Measurements from ENCODE around the gene GNAI2. TPM values are rescaled to one million over a fixed set of nuclear protein-coding genes. Genes with fewer than 3 reads are reported as not detected.

GNAI2 gene
- total and polyA plus RNA-seq, 2 donors (not counting 3 experiments of a cell fraction or from before 2014, with no cell fraction given): 767 to 1,875 TPM

DNA sequence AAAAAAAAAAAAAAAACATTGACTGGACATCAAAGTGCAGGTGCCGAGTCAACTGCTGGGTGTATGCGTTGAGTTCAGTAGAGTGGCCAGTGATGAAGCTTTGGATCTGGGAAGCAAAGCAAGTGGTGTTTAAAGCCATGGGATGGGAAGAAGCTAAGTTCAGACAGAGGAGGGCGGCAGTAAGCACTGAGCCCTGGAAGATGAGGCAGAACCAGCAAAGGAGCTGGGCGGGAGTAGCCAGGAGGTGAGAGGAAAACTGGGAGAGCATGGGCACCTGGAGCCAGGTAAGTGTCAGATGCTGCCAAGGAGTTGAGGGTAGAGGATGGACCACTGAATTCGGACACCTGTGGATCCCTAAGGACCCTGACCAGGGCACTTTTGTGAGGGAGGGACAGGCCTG lies 11.4 kb upstream of the GNAI2 start:
- Histone ChIP-seq H2AFZ (ENCODE audit: low read depth, low read length) (no peak overlapping the region), H3K27me3 (ENCODE audit: control insufficient read depth in 2 of 2, insufficient read depth in 2 of 2, low read length in 2 of 2) (no peaks in the 10 kb centered on the region), H3K36me3 (ENCODE audit: control insufficient read depth in 2 of 2, extremely low read depth in 1 of 2, insufficient read depth in 2 of 2, low read length in 2 of 2) (no peaks in the 10 kb centered on the region), H3K9me3 (replicated peaks; ENCODE audit: control insufficient read depth, insufficient read depth, low read length) (no peaks in the 10 kb centered on the region), H4K20me1 (replicated peaks; ENCODE audit: control insufficient read depth, extremely low read depth, insufficient read depth, low read length) (no peaks in the 10 kb centered on the region), H3K4me2 (ENCODE audit: insufficient read depth, low read length) (no peak overlapping the region), H3K4me1 (ENCODE audit: control insufficient read depth, extremely low read depth, insufficient read depth, low read length) (peaks cover 13% of the 10 kb centered on the region), H3K27ac (ENCODE audit: insufficient read depth, low read depth, low read length) (no peak overlapping the region), H3K9me1 (replicated peaks; ENCODE audit: control insufficient read depth, extremely low read depth, insufficient read depth, low read length) (no peaks in the 10 kb centered on the region), H3K4me3 (replicated peaks in 1 of 3; ENCODE audit: insufficient read depth in 1 of 3, low read depth in 1 of 3, low read length in 3 of 3) (no peak overlapping the region), H3K79me2 (ENCODE audit: control insufficient read depth, insufficient read depth, low read length) (peaks cover 2% of the 10 kb centered on the region), H3K9ac (replicated peaks; ENCODE audit: extremely low read depth, insufficient read depth, low read length) (no peak overlapping the region)
- dilution Hi-C loops (cut with MboI; ENCODE audit: extremely low pct_ligation_motif_present, low sequenced_read_pairs): no loop called here
- DNase-seq (ENCODE audit: low read depth, low spot score) (no peak), FAIRE-seq (no peak)
- TF ChIP-seq POLR2A (IDR thresholded peaks at IDR 0.05; ENCODE audit: low read depth, low read length): no peak
- no peak for TF ChIP-seq FOS (IDR thresholded peaks at IDR 0.05; ENCODE audit: borderline replicate concordance, insufficient read depth, low read length)
- TF ChIP-seq, protein P1, sequence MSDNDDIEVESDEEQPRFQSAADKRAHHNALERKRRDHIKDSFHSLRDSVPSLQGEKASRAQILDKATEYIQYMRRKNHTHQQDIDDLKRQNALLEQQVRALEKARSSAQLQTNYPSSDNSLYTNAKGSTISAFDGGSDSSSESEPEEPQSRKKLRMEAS (IDR thresholded peaks at IDR 0.05; ENCODE audit: insufficient read depth, insufficient read length): no peak
- no peak for TF ChIP-seq POLR2AphosphoS5 (IDR thresholded peaks at IDR 0.05; ENCODE audit: insufficient read depth, low read depth, low read length)
- TF ChIP-seq, protein P2, sequence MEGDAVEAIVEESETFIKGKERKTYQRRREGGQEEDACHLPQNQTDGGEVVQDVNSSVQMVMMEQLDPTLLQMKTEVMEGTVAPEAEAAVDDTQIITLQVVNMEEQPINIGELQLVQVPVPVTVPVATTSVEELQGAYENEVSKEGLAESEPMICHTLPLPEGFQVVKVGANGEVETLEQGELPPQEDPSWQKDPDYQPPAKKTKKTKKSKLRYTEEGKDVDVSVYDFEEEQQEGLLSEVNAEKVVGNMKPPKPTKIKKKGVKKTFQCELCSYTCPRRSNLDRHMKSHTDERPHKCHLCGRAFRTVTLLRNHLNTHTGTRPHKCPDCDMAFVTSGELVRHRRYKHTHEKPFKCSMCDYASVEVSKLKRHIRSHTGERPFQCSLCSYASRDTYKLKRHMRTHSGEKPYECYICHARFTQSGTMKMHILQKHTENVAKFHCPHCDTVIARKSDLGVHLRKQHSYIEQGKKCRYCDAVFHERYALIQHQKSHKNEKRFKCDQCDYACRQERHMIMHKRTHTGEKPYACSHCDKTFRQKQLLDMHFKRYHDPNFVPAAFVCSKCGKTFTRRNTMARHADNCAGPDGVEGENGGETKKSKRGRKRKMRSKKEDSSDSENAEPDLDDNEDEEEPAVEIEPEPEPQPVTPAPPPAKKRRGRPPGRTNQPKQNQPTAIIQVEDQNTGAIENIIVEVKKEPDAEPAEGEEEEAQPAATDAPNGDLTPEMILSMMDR (IDR thresholded peaks at IDR 0.05; ENCODE audit: extremely low read depth in 1 of 2, insufficient read depth in 1 of 2, low read depth in 1 of 2, low read length in 2 of 2): no peak
- no peak for TF ChIP-seq MYC (IDR thresholded peaks at IDR 0.05; ENCODE audit: low read depth, low read length)
- TF ChIP-seq EZH2 (IDR thresholded peaks at IDR 0.05; ENCODE audit: borderline replicate concordance, low read depth, low read length, severe bottlenecking): no peak
- no peak for TF ChIP-seq GATA2 (IDR thresholded peaks at IDR 0.05; ENCODE audit: insufficient read depth, insufficient read length, low read depth, low read length)
- ChIA-PET CTCF (interaction anchor here (0.9 to 10.5 kb wide), 8 partner anchors 15 to 103 kb away, joined by 3 to 314 read pairs (median 32); partner anchors contain the start of genes GNAT1 and SLC38A3), POLR2A (interaction anchor here (1.9 kb wide), 1 partner anchor 30 kb away, joined by 7 read pairs; no protein-coding TSS in a partner anchor)
- no TSS peak for BruUV-seq (replicated peaks)
- intact Hi-C loops (cut with micrococcal nuclease): no loop called here

Data from endothelial cell of umbilical vein (primary cell).